ENCODE measurements around the gene GM2A.

GM2A gene

GRCh38 chr5:151315998-151316597, 63.1 kb downstream of the GM2A start:
- Histone ChIP-seq H3K9me2 (replicated peaks; ENCODE audit: control insufficient read depth, low read length) (no peaks in the 10 kb centered on the region), H3K4me1 (ENCODE audit: control insufficient read depth, low read length) (0 out of 2 replicates have a peak, but pooled peaks cover 6% of the 10 kb centered on the region), H3F3A (ENCODE audit: control insufficient read depth, insufficient read depth) (no peaks in the 10 kb centered on the region), H3K9me3 (ENCODE audit: control insufficient read depth, insufficient read depth, low read length) (no peaks in the 10 kb centered on the region), H3K4me3 (ENCODE audit: low read length) (no peak overlapping the region), H3K79me2 (ENCODE audit: control insufficient read depth, low read length) (no peaks in the 10 kb centered on the region), H3K4me2 (ENCODE audit: low read length) (0 out of 2 replicates have a peak overlapping the region, but pooled peaks have one; percentile 16), H3K27ac (ENCODE audit: low read depth, low read length) (no peak overlapping the region), H3K36me3 (ENCODE audit: control insufficient read depth, low read length) (no peaks in the 10 kb centered on the region), H3K27me3 (ENCODE audit: control insufficient read depth, low read length) (peaks cover 6% of the 10 kb centered on the region; the same call in 1 of the 2 replicates), H4K20me1 (ENCODE audit: control insufficient read depth, insufficient read depth, low read depth, low read length) (no peaks in the 10 kb centered on the region)
- TF ChIP-seq CTCF (IDR thresholded peaks at IDR 0.05; ENCODE audit: low read depth, low read length, poor library complexity, severe bottlenecking) = peak; percentile 94
- TF ChIP-seq EZH2phosphoT487 (IDR thresholded peaks at IDR 0.05; ENCODE audit: borderline replicate concordance, low read length) = no peak

GRCh38 chr5:151317871-151318270, 64.9 kb downstream of the GM2A start:
- Histone ChIP-seq H3K27ac (ENCODE audit: low read depth, low read length) (no peak overlapping the region), H3K9me3 (ENCODE audit: control insufficient read depth, insufficient read depth, low read length) (no peaks in the 10 kb centered on the region), H3K36me3 (ENCODE audit: control insufficient read depth, low read length) (no peaks in the 10 kb centered on the region), H3K4me2 (ENCODE audit: low read length) (no peak overlapping the region), H3K27me3 (ENCODE audit: control insufficient read depth, low read length) (peaks cover 6% of the 10 kb centered on the region; the same call in 1 of the 2 replicates), H3F3A (ENCODE audit: control insufficient read depth, insufficient read depth) (no peaks in the 10 kb centered on the region), H3K4me1 (ENCODE audit: control insufficient read depth, low read length) (0 out of 2 replicates have a peak, but pooled peaks cover 6% of the 10 kb centered on the region), H3K4me3 (ENCODE audit: low read length) (no peak overlapping the region), H4K20me1 (ENCODE audit: control insufficient read depth, insufficient read depth, low read depth, low read length) (no peaks in the 10 kb centered on the region), H3K79me2 (ENCODE audit: control insufficient read depth, low read length) (no peaks in the 10 kb centered on the region), H3K9me2 (replicated peaks; ENCODE audit: control insufficient read depth, low read length) (no peaks in the 10 kb centered on the region)
- TF ChIP-seq EZH2phosphoT487 (IDR thresholded peaks at IDR 0.05; ENCODE audit: borderline replicate concordance, low read length) = no peak
- no peak for TF ChIP-seq CTCF (IDR thresholded peaks at IDR 0.05; ENCODE audit: low read depth, low read length, poor library complexity, severe bottlenecking)

GRCh38 chr5:151318850-151319732, 66.1 kb downstream of the GM2A start:
- H3K79me2 ChIP-seq (ENCODE audit: control insufficient read depth, low read length) = no peaks in the 10 kb centered on the region
- 0 out of 2 replicates have a peak, but pooled peaks cover 6% of the 10 kb centered on the region for H3K4me1 ChIP-seq (ENCODE audit: control insufficient read depth, low read length)
- no peaks in the 10 kb centered on the region for H4K20me1 ChIP-seq (ENCODE audit: control insufficient read depth, insufficient read depth, low read depth, low read length)
- H3K4me3 ChIP-seq (ENCODE audit: low read length) = no peak overlapping the region
- H3K9me3 ChIP-seq (ENCODE audit: control insufficient read depth, insufficient read depth, low read length) = no peaks in the 10 kb centered on the region
- H3K27me3 ChIP-seq (ENCODE audit: control insufficient read depth, low read length) = peaks cover 6% of the 10 kb centered on the region; the same call in 1 of the 2 replicates
- H3K4me2 ChIP-seq (ENCODE audit: low read length) = no peak overlapping the region
- no peak overlapping the region for H3K27ac ChIP-seq (ENCODE audit: low read depth, low read length)
- no peaks in the 10 kb centered on the region for H3K36me3 ChIP-seq (ENCODE audit: control insufficient read depth, low read length)
- no peaks in the 10 kb centered on the region for H3K9me2 ChIP-seq (replicated peaks; ENCODE audit: control insufficient read depth, low read length)
- TF ChIP-seq EZH2phosphoT487 (IDR thresholded peaks at IDR 0.05; ENCODE audit: borderline replicate concordance, low read length) (no peak), CTCF (IDR thresholded peaks at IDR 0.05; ENCODE audit: low read depth, low read length, poor library complexity, severe bottlenecking) (no peak)
- H3F3A ChIP-seq (ENCODE audit: control insufficient read depth, insufficient read depth) = no peaks in the 10 kb centered on the region

Measured in DOHH2 (cell line).